GM21423 (cell line): ENCODE results near the gene MOB4.
A peak's percentile ranks its signal among the peaks of the same experiment; 100 is the strongest.
"Not testable (repeated sequence)": the region's sequence is repeated elsewhere in the genome, so short reads cannot be mapped to it uniquely, and the experiment has no call there.

Experiments
- ATAC-seq: cut with Tn5 transposase; IDR thresholded peaks from one replicate; pipeline ENCODE4 v1.9.1; 2021; ENCODE audit warnings: mild to moderate bottlenecking, moderate library complexity; ENCODE audit not compliant: unreplicated experiment

Gene MOB4

DNA sequence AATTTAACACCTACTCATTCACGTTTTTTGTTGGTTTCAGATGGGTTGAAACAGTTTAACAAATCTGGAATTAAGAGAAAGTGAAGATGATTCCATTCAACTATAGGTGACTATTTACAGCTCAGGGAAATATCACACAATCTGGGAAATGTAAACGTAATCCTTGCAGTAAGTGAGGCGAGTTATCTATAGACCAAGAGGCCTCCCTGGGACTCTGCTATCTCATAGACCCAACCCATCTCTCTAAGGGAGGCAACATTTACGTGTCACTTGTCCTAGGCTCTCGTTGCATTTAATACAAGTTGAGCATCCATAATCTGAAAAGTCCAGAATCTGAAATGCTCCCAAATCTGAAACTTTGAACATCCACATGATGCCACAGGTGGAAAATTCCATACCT lies 2.0 kb upstream of the MOB4 start:
- ATAC-seq: no peak

DNA sequence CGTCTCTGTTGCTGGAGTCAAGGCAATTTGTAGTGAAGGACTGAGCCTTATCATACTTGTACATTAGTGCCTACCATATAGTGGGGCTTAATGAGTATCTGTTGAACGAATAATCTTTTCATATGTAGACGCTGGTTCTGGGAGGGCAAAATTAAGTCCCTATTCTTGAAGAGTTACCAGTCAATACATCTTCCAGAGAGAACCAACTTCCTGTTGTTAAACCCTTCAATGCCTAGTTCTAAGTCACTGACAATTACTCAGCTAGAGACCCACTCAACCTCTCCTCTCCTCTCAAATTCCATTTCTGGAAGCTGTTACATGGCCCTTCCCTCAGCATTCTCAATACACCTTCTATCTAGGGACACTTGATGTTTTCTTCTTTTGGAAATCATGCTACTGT lies 1.1 kb upstream of the MOB4 start:
- ATAC-seq: no peak

DNA sequence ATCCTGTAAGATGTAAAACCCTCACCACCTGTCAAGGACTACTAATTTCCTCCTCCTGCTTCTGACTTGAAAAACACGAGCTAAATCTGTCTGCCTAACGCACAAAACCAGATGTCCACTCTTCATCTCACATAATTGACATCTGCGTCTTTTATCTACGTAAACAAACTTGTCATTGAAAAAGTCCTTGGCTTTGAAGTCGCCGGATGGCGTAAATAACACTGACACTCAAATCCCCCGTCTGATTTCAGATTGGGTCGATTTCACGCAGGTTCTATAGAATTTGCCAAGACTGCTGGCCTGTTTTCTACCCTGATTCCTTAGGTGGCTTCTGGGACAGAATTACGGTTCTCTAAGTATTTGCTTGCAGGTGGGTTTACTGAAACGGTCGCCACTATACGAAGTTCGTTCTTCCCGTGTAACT lies 539 bp upstream of the MOB4 start:
- peak; percentile 3 for ATAC-seq

DNA sequence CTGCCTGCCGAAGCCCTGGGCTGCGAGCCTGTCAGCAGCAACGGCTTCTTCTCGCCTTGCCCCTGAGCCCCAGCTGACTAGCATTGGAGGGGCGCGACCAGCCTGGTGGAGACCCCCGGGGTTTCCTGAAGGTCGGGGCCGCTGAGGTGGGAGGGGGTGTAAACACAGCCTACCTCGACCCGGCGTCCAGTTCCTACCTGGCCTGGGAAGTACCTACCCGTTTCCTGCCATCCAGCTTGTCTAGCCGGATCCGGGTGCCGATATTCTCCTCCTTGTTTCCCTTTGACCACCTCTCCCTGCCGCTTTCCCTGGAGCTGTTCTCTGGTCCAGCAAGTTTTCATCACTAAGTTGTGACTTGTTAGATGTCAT lies 511 bp downstream of the MOB4 start:
- ATAC-seq: peak; percentile 10

DNA sequence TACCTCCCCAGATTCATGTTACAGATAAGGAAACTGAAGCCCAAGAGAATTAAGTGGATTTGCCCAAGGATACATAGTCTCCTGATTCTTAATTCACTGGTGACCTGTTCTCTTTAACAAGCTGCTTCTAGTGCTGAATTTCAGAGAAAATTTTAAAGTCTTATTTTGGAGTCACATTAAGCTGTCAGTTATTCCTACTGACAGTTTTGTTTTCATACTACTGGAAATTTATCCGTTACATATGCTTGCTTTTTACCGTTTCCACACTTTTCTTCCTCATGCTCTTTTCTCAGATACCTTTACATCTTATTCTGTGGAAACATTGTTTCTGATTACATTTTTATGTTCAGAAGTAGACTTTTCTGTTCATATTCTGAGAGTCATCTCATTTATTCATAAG lies 1.3 kb downstream of the MOB4 start:
- no peak for ATAC-seq

DNA sequence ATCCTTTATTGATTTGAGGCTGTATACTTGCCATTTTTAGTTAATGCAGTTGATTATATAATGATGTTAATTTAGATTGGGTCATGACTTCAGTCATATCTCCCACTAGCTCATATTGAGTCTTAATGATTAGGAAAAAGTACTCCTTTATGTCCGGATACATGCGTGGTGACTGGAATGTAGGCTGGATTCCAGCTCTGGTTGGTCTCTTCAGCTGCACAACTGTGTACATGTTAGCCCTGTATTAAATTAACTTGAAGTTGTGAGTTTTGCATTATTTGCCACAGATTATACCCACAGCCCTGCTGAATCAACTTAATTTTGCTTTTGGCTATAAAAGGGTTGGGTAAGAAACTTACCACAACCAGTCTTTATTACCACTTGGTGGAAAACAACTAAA lies 22.5 kb downstream of the MOB4 start:
- ATAC-seq: no peak

DNA sequence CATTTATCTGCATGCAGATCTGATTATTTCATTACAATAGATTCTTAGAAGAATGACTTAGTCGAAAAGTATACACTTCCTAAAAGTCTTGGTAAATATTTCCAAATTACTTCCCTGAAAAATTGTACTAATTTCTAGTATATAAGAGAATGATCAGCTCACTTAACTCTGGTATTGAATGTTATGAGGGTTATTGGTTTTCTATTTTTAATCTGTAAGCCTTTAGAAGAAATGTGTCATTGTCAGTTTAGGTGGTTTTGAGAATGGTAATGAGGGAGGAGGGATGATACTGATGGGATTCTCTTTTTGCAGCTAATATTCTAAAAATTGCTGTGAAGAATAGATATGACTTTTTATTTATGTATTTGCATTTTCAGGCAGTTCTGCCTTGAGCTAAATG lies 23.9 kb downstream of the MOB4 start:
- ATAC-seq: no peak

DNA sequence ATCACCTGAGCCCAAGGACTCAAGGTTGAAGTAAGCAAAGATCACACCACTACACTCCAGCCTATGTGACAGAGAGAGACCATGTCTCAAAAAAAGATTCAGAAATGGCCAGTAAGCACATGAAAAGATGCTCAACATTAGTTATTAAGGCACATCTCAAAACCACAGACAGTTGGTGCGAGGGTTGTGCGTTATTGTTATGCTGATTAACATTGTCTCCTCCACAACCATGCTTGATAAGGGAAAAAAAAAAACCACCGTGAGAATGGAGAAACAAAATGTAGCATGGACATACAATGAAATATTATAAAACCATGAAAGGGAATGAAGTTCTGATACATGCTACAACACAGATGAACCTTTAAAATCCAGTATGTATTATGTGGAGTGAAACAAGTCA lies 27.3 kb downstream of the MOB4 start:
- no peak for ATAC-seq

DNA sequence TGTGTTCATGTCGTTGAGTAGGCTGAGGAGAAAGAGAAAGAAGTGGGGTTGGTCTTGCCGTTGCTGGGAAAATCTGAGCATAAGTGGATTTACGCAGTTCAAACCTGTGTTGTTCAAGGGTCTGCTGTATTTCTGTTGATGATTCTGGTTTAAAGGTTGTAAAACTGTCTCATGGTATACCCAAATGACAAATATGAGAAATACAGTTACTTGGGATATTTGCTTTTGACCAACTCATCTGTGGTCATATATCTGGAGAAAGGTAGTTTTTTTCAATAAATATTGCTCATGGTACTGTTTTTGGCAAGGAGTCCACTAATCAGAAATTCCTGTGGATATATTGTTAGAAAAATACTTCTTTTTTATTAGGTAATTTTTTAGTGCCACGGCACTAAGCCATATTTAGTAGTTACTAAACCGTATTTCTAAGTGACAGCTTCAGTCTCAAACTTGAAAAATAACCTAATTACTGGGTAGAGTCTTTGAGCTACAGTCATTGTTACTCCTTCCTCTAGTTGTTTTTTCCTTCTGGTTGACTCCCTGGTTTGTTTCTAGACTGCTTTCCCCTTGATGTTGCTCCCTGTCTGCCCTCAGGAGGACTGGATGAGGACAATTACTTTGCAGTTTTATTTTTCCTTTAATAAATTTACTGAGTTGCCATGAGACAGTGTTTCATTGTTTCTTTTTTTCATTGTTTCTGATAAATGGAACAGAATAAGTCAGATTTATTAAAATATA lies 31.5 kb downstream of the MOB4 start:
- no peak for ATAC-seq

DNA sequence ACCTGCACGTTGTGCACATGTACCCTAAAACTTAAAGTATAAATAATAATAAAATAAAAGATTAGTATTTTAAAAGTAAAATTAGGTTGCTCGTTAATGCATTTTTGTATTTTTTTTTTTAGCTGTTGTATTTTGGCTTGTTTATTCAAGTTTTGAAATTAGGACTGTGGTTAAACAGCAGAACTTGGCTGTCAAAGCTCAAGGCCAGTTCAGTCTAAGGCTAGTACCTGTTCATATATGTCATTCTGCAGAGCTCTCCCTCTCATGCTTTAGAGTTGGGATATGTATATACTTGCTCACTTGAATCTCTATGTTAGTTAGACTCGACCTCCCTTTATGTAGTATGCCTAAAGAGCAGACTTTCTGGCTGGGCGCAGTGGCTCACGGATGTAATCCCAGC lies 32.7 kb downstream of the MOB4 start:
- no peak for ATAC-seq

DNA sequence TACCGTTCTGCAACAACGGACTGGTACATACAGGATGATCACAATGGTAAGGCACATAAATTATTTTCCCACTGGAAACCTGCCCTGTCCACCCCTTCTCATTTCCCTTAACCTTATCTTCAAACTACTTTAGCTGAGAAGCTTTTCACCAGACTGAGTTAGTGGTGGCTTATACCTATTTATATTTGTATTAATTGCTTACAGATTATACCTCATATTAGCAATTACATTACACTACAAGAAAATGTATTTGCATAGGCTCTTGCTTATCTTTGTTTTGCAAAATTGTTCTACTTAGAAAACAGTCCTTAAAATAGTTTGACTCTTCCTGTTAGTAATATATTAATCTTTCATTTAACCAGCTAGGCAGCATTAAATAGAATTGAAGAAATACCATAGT lies 35.4 kb downstream of the MOB4 start:
- ATAC-seq: not testable (repeated sequence)

DNA sequence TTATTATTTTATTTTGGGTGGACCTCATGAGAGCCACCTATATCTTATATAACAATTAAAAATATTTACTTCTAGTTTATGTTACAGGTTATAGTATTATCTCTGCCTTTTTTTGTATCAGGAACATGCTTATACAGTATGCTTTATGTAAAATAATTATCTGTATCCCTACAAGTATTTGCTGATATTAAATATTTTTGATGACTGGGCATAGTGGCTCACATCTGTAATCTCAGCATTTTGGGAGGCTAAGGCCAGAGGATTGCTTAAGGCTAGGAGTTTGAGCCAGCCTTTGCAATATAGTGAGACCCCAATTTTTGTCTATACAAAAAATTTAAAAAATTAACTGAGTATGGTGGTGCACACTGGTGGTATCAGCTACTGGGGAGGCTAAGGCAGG lies 39.6 kb downstream of the MOB4 start:
- no peak for ATAC-seq

DNA sequence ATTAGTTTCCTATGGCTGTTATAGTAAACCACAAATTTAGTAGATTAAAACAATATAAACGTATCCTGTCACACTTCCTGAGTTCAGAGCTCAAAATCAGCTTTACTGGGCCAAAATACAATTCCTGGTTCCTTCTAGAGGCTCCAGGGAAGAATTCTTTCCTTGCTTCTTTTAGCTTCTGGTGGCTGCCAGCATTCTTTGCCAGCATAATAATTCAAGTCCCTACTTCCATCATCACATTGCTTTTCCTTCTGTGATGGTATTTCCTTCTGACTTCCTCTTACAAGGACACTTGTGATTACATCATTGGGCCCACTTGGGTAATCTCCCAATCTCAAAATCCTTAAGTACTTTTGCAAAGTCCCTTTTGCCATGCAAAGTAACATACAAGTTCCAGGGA lies 40.6 kb downstream of the MOB4 start:
- ATAC-seq: no peak

DNA sequence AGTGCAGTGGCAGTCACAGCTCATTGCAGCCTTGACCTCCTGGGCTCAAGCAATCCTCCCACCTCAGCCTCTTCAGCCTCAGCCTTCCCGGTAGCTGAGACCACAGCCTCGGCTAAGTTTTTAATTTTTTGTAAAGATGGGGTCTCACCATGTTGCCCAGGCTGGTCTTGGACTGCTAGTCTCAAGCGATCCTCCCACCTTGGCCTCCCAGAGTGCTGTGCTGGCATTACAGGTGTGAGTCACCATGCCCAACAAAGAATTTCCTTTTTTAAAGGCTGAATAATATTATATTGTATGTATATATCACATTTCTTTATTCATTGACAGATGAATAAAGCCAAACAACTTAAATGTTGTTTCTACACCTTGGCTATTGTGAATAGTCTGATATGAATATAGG lies 42.5 kb downstream of the MOB4 start:
- no peak for ATAC-seq

DNA sequence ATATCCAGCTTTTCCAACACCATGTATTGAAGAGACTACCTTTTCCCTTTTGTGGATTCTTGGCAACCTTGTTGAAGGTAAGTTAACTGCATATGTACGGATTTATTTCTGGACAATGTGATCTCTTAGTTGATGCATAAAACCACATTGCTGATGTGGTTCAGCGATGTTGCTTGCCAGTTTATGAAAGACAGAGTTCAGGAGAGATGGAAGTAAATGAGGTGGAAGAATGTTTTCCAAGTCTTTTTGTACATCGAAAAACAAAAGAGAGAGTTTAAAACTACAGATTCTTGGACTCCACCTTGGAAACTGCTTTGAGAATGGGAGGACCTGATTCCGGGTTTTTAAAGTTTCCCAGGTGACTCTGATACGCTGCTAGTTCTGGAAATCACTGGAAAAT lies 43.8 kb downstream of the MOB4 start:
- no peak for ATAC-seq

DNA sequence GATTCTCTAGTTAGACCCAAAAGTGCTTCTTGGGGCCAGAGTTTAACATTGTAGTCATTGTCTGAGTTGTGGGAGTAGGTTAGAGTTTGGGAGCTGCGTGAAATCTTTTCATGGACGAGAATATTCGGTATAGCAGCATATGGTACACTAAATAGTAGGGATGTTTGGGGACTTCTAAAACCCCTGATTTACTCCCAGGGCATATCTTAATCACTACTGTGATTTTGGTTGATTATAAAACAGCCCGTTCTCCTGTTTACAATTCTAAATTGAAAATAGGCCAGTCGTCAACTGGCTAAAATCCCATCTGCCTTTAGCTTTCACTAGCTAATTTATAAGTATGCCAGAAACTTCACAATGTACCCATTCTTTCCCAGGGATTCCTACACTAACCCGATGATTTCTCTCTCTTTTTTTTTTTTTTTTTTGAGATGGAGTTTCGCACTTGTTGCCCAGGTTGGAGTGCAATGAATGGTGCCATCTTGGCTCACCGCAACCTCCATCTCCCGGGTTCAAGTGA lies 44.3 kb downstream of the MOB4 start:
- no peak for ATAC-seq

DNA sequence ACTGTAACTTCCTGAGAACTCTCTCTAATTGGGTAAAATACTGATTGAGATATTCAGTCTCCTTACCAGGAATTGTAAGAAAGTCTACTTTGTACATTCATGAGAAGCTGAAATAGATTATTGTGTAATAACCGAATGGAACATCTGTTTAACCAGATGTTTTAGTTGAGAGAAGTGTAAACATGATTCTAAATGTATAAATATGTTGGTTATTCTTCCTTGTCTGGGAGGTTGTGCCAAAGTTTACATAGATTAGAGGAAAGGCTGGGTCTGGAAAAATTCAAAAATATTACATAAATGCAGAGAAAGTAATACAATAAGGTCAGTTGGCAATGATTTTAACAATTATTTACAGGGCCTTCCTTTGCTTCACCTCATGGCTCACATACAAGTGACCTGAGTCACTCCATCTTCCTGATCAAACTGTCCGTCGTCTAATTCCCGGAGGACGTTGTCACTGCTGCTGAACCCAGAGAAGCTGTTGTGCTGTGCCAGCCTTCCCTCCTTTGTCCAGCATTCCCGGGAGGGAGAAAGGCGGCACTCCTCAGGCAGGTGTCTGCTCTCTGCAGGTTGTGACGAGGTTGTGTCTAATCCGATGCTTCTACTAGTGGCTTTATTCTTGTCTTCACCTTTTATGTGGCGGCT lies 55.9 kb downstream of the MOB4 start:
- ATAC-seq: no peak

DNA sequence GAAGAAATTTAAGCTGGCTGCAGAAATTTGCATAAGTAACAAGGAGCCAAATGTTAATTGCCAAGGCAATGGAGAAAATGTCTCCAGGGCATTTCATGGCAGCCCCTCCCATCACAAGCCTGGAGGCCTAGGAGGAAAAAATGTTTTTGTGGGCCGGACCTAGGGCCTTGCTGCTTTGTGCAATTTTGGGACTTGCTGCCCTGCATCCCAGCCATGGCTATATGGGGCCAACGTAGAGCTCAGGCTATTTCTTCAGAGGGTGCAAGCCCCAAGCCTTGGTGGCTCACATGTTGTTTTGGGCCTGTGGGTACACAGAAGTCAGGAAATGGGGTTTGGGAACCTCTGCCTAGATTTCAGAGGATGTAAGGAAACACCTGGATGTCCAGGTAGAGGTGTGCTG lies 57.7 kb downstream of the MOB4 start:
- ATAC-seq: no peak

DNA sequence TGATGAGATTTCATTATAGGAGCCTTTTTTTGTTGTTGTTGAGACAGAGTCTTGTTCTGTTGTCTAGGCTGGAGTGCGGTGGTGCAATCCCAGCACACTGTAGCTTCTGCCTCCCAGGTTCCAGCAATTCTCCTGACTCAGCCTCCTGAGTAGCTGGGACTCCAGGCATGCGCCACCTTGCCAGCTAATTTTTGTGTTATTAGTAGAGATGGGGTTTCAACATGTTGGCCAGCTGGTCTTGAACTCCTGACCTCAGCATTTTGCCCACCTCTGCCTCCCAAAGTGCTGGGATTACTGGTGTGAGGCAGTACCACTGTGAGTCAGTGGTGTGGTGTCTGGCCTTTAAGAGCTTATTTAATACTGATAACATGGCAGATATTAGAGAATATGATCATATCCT lies 60.1 kb downstream of the MOB4 start:
- no peak for ATAC-seq

DNA sequence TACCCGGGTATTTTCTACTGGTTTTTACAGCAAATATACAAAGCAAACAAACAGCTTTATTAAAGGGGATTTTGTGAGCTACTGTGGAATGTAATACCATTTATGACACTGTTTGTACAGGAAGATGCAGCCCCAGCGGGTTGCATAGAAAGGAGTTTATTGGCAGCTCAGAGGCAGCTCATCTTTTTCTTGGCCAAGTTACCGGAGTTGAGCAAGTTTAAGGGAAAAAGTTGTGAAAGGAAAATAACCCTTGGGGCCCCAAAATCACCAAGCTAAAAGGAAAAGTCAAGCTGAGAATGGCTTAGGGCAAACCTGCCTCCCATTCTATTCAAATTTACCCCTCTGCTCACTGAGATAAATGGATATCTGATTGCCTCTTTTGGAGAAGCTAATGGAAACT lies 60.8 kb downstream of the MOB4 start:
- ATAC-seq: no peak

DNA sequence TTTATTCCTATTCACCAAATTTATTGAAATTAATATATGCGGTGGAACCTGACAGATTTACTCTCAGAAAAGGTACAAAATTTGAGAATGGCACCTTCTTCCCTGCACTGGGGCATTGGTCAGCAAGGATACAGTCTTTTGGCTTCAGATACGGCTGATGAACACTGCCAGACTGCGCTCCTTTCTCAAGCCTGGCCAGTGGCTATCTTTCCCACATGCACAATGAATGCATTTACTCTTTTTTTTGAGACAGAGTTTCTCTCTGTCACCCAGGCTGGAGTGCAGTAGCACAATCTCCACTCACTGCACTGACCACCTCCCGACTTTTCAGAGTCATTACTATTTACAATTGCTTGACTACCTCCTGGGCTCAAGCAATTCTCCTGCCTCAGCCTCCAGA lies 61.6 kb downstream of the MOB4 start:
- no peak for ATAC-seq

DNA sequence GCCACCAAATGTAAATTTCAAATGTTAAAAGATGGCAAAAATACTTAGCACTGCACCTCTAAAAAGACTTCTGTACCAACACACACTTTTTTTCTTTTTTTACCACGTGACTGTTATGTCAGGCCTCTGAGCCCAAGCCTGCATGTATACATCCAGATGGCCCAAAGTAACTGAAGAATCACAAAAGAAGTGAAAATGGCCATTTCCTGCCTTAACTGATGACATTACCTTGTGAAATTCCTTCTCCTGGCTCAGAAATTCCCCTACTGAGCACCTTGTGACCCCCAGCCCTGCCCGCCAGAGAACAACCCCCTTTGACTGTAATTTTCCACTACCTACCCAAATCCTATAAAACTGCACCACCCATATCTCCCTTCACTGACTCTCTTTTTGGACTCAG lies 62.4 kb downstream of the MOB4 start:
- ATAC-seq: not testable (repeated sequence)

DNA sequence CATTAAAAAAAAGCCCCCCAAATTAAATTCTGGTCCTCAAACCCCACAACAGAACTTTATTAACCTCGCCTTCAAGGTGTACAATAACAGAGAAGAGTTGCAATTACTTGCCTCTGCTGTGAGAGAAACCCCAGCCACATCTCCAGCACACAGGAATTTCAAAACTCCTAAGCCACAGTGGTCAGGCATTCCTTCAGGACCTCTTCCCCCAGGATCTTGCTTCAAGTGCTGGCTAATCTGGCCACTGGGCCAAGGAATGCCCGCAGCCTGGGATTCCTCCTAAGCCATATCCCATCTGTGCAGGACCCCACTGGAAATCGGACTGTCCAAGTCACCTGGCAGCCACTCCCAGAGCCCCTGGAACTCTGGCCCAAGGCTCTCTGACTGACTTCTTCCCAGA lies 64.3 kb downstream of the MOB4 start:
- not testable (repeated sequence) for ATAC-seq
